HEK293 (cell line): ENCODE data around the gene VMAC.

Experiments
- CTCF ChIA-PET: fragments of 350-600 bp; formaldehyde crosslinking; extraction: SDS; loops from one replicate; lab custom pipeline; 2021; ENCODE audit warnings: antibody characterized with exemption; lab: Yijun Ruan, JAX
- POLR2A ChIA-PET: fragments of 300-600 bp; formaldehyde crosslinking; extraction: SDS; loops from one replicate; lab custom pipeline; 2020; ENCODE audit warnings: antibody characterized with exemption, inconsistent platforms; lab: Yijun Ruan, JAX
- H3K27ac ChIP-seq: fragments of 200-500 bp; sonication (Bioruptor generic); 2 replicates; pipeline ENCODE4 v1.5.1; 2014; ENCODE audit warnings: low read depth, low read length, control low read depth, inconsistent platforms; ENCODE audit errors: extremely low read depth
- H3K36me3 ChIP-seq, 2 experiments: fragments of 200-500 bp in 1 of 2; sonication (Bioruptor generic) in 1 of 2; 1 replicate in 1 of 2; 2 replicates in 1 of 2; pipeline ENCODE4 v1.5.1; 2014 to 2017; ENCODE audit warnings: inconsistent platforms in 2 of 2, low read length in 2 of 2; ENCODE audit not compliant: control insufficient read depth in 2 of 2, insufficient read depth in 1 of 2
- H3K4me1 ChIP-seq: fragments of 200-500 bp; sonication (Bioruptor generic); 2 replicates; pipeline ENCODE4 v1.5.1; 2014; ENCODE audit warnings: mild to moderate bottlenecking, low read length, inconsistent platforms; ENCODE audit not compliant: control insufficient read depth, insufficient read depth
- H3K4me3 ChIP-seq: 2 replicates; pipeline ENCODE4 v1.5.1; 2011; ENCODE audit warnings: low read depth, mild to moderate bottlenecking, control low read depth, low read length, moderate library complexity
- H3K9me3 ChIP-seq: fragments of 200-500 bp; sonication (Bioruptor generic); 2 replicates; pipeline ENCODE4 v1.5.1; 2014; ENCODE audit warnings: low read depth, low read length, inconsistent platforms; ENCODE audit not compliant: control insufficient read depth, insufficient read depth
- EGR2 ChIP-seq: fragments of 450-650 bp; formaldehyde crosslinking; IDR thresholded peaks from 2 replicates; pipeline ENCODE4 v1.5.1; 2016; ENCODE audit warnings: low read depth, missing biosample characterization, missing genetic modification characterization
- GLIS1 ChIP-seq: fragments of 450-650 bp; formaldehyde crosslinking; IDR thresholded peaks from 2 replicates; pipeline ENCODE4 v1.5.1; 2016; ENCODE audit warnings: missing biosample characterization, missing genetic modification characterization
- INSM2 ChIP-seq: fragments of 450-650 bp; formaldehyde crosslinking; IDR thresholded peaks from 2 replicates; pipeline ENCODE4 v1.5.1; 2016; ENCODE audit warnings: missing biosample characterization, missing genetic modification characterization
- SP2 ChIP-seq: fragments of 450-650 bp; formaldehyde crosslinking; IDR thresholded peaks from 2 replicates; pipeline ENCODE4 v1.5.1; 2016; ENCODE audit warnings: missing biosample characterization, missing genetic modification characterization
- SP7 ChIP-seq: fragments of 450-650 bp; formaldehyde crosslinking; IDR thresholded peaks from 2 replicates; pipeline ENCODE4 v1.5.1; 2016; ENCODE audit warnings: missing biosample characterization, missing genetic modification characterization
- ZBTB17 ChIP-seq: fragments of 450-650 bp; formaldehyde crosslinking; IDR thresholded peaks from 2 replicates; pipeline ENCODE4 v1.5.1; 2016; ENCODE audit warnings: missing biosample characterization, missing genetic modification characterization
- ZBTB8A ChIP-seq: fragments of 450-650 bp; formaldehyde crosslinking; IDR thresholded peaks from 2 replicates; pipeline ENCODE4 v1.5.1; 2016; ENCODE audit warnings: missing biosample characterization, missing genetic modification characterization
- ZEB2 ChIP-seq: fragments of 450-650 bp; formaldehyde crosslinking; IDR thresholded peaks from 2 replicates; pipeline ENCODE4 v1.5.1; 2016; ENCODE audit warnings: missing biosample characterization, missing genetic modification characterization
- ZFHX2 ChIP-seq: fragments of 450-650 bp; formaldehyde crosslinking; conservative IDR thresholded peaks from 2 replicates; pipeline ENCODE4 v1.5.1; 2016; ENCODE audit warnings: missing biosample characterization, missing genetic modification characterization
- ZFP3 ChIP-seq: fragments of 450-650 bp; formaldehyde crosslinking; IDR thresholded peaks from 2 replicates; pipeline ENCODE4 v1.5.1; 2016; ENCODE audit warnings: low read depth, missing biosample characterization, missing genetic modification characterization
- ZIC2 ChIP-seq: fragments of 450-650 bp; formaldehyde crosslinking; IDR thresholded peaks from 2 replicates; pipeline ENCODE4 v1.5.1; 2016; ENCODE audit warnings: missing biosample characterization, missing genetic modification characterization
- ZNF16 ChIP-seq: fragments of 450-650 bp; formaldehyde crosslinking; IDR thresholded peaks from 2 replicates; pipeline ENCODE4 v1.5.1; 2016; ENCODE audit warnings: low read depth, missing biosample characterization, missing genetic modification characterization
- ZNF24 ChIP-seq: fragments of 450-650 bp; formaldehyde crosslinking; IDR thresholded peaks from 2 replicates; pipeline ENCODE4 v1.5.1; 2016; ENCODE audit warnings: missing biosample characterization, missing genetic modification characterization
- ZNF248 ChIP-seq: fragments of 450-650 bp; formaldehyde crosslinking; IDR thresholded peaks from 2 replicates; pipeline ENCODE4 v1.5.1; 2017; ENCODE audit warnings: missing biosample characterization, missing genetic modification characterization
- ZNF362 ChIP-seq: fragments of 450-650 bp; formaldehyde crosslinking; IDR thresholded peaks from 2 replicates; pipeline ENCODE4 v1.5.1; 2016; ENCODE audit warnings: missing biosample characterization, missing genetic modification characterization
- ZNF571 ChIP-seq: fragments of 450-650 bp; formaldehyde crosslinking; IDR thresholded peaks from 2 replicates; pipeline ENCODE4 v1.5.0; 2017; ENCODE audit warnings: missing biosample characterization, missing genetic modification characterization
- ZNF600 ChIP-seq: fragments of 450-650 bp; formaldehyde crosslinking; IDR thresholded peaks from 2 replicates; pipeline ENCODE4 v1.5.1; 2016; ENCODE audit warnings: missing biosample characterization, missing genetic modification characterization
- ZNF654 ChIP-seq: fragments of 450-650 bp; formaldehyde crosslinking; IDR thresholded peaks from 2 replicates; pipeline ENCODE4 v1.5.1; 2016; ENCODE audit warnings: low read depth, missing biosample characterization, missing genetic modification characterization
- TF ChIP-seq, protein P1 (sequence below): fragments of 450-650 bp; formaldehyde crosslinking; IDR thresholded peaks from 2 replicates; pipeline ENCODE4 v1.5.1; 2016; ENCODE audit warnings: missing biosample characterization, missing genetic modification characterization
- TF ChIP-seq, protein P2 (sequence below): fragments of 450-650 bp; formaldehyde crosslinking; IDR thresholded peaks from 2 replicates; pipeline ENCODE4 v1.5.1; 2016; ENCODE audit warnings: missing biosample characterization, missing genetic modification characterization

The VMAC gene

DNA sequence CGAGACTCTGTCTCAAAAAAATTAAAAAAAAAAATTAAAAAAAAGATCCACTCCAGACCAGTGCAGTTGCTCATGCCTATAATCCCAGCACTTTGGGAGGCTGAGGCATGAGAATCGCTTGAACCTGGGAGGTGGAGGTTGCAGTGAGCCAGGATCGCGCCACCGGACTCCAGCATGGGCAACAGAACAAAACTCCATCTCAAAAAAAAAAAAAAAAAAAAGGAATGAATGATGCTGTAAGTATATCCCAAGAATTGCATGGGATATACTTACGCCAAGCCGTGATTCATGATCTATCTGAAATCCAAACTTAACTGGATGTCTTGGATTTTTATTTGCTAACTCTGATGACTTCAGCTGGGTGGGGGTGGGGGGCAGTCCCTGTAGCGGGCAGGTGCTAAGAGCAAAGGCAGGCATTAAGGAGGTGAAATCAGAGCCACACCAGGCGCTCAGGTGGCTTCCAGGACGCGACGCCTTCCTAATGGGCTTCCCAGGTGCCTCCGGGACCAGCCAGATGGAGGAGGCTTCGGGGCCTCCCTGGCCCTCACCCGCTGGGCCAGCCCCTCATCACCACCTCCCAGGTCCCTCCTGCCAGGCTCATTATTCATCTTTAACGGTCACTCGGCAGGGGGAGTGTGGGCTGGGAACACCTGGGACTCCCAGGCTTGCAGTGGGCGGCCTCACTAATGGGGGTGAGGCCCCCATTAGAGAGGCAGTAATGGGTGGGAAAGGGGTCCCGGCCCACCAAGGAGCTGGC is 23.0 kb upstream of the VMAC start:
- Histone ChIP-seq H3K4me3 (no peak overlapping the region), H3K27ac (no peak overlapping the region), H3K9me3 (no peaks in the 10 kb centered on the region), H3K36me3 (no peaks in the 10 kb centered on the region), H3K4me1 (no peaks in the 10 kb centered on the region)
- POLR2A ChIA-PET: no interaction called here
- CTCF ChIA-PET: interaction anchor here (0.7 to 5.1 kb wide), 3 partner anchors 15 to 94 kb away, joined by 3 to 30 read pairs (median 5); no protein-coding TSS in a partner anchor
- TF ChIP-seq ZNF654 (tag by site-specific recombination) (no peak), GLIS1 (tag by site-specific recombination) (peak; percentile 98), ZFHX2 (tag by site-specific recombination) (peak; percentile 74), SP2 (peak; percentile 37), ZNF248 (tag by site-specific recombination) (no peak), ZNF600 (tag by site-specific recombination) (peak; percentile 25; the same call in 1 of the 2 replicates), ZNF362 (tag by site-specific recombination) (peak; percentile 68; the same call in 1 of the 2 replicates), EGR2 (tag by site-specific recombination) (peak; percentile 65), ZNF571 (tag by site-specific recombination) (no peak), SP7 (tag by site-specific recombination) (peak; percentile 17; the same call in 1 of the 2 replicates), INSM2 (tag by site-specific recombination) (no peak), ZBTB8A (tag by site-specific recombination) (no peak), ZNF16 (tag by site-specific recombination) (no peak), ZIC2 (peak; percentile 92), ZEB2 (tag by site-specific recombination) (peak; percentile 25; the same call in 1 of the 2 replicates), ZFP3 (peak; percentile 51; the same call in 1 of the 2 replicates), ZNF24 (tag by site-specific recombination) (peak; percentile 94), ZBTB17 (tag by site-specific recombination) (peak; percentile 71)
- TF ChIP-seq, protein P1, sequence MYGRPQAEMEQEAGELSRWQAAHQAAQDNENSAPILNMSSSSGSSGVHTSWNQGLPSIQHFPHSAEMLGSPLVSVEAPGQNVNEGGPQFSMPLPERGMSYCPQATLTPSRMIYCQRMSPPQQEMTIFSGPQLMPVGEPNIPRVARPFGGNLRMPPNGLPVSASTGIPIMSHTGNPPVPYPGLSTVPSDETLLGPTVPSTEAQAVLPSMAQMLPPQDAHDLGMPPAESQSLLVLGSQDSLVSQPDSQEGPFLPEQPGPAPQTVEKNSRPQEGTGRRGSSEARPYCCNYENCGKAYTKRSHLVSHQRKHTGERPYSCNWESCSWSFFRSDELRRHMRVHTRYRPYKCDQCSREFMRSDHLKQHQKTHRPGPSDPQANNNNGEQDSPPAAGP (tag by site-specific recombination): 0 out of 2 replicates have a peak, but pooled peaks have one; percentile 22
- TF ChIP-seq, protein P2, sequence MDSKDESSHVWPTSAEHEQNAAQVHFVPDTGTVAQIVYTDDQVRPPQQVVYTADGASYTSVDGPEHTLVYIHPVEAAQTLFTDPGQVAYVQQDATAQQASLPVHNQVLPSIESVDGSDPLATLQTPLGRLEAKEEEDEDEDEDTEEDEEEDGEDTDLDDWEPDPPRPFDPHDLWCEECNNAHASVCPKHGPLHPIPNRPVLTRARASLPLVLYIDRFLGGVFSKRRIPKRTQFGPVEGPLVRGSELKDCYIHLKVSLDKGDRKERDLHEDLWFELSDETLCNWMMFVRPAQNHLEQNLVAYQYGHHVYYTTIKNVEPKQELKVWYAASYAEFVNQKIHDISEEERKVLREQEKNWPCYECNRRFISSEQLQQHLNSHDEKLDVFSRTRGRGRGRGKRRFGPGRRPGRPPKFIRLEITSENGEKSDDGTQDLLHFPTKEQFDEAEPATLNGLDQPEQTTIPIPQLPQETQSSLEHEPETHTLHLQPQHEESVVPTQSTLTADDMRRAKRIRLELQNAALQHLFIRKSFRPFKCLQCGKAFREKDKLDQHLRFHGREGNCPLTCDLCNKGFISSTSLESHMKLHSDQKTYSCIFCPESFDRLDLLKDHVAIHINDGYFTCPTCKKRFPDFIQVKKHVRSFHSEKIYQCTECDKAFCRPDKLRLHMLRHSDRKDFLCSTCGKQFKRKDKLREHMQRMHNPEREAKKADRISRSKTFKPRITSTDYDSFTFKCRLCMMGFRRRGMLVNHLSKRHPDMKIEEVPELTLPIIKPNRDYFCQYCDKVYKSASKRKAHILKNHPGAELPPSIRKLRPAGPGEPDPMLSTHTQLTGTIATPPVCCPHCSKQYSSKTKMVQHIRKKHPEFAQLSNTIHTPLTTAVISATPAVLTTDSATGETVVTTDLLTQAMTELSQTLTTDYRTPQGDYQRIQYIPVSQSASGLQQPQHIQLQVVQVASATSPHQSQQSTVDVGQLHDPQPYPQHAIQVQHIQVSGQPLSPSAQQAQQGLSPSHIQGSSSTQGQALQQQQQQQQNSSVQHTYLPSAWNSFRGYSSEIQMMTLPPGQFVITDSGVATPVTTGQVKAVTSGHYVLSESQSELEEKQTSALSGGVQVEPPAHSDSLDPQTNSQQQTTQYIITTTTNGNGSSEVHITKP (tag by site-specific recombination): peak; percentile 13; the same call in 1 of the 2 replicates
